Left renal cortex interstitium (tissue), 4 donors: Measurements from ENCODE around the gene RMI2. TPM values are rescaled to one million over a fixed set of nuclear protein-coding genes. Genes with fewer than 3 reads are reported as not detected.

Experiments used
- DNase-seq, 4 donors: peaks; one replicate each; pipeline ENCODE4 v3.0.0-alpha.2; 2013; ENCODE audit warnings: low read depth in 4 of 4, low spot score in 2 of 4, missing footprints in 1 of 4
- polyA plus RNA-seq, 4 donors: library from polyadenylated mRNA; unstranded; fragments of 120-200 nt; gene quantifications; one replicate each; pipeline ENCODE4 v1.2.1, GENCODE V29; 2013; ENCODE audit not compliant: insufficient read length in 4 of 4

The RMI2 gene
- polyA plus RNA-seq, 4 donors, result 22.3 to 33.6 (median 25.9) TPM

- no peak for DNase-seq
Observed at GRCh38 chr16:11379420-11379819, 34.2 kb downstream of the RMI2 start.

GRCh38 chr16:11380836-11381235 is 35.6 kb downstream of the RMI2 start:
- no peak for DNase-seq

DNA sequence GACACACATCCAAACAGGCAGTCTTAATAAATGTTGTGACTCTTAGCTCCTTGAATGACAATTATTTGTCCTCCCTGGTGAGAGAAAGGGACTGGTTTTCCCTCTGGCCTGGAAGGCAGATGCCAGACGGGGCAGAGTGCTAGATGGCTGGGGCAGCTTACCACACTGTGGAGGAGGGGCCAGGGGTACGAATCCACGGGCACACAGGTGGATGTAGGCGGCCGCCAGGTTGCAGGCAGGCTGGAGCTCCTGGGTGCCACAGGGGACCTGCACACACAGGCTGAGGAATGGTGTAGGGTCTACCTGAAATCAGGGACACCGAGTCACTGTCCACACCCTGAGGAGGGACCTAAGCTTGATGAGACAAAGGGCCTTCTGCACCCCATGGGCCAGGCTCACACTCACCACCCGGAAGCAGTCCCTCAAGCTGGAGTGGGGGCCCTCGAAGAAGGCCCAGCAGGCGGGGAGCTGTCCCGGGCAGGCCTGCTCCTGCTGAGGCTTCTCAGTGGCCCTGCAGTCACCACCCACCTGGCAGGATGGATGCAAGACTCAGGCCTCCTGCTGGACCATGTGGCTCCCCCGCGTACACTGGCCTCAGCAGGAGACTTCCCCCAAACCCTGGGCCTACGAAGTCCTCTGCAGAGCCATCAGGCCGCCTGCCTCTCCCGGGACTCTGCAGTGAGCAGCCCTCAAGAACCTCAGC is 38.4 kb downstream of the RMI2 start:
- no peak for DNase-seq

DNA sequence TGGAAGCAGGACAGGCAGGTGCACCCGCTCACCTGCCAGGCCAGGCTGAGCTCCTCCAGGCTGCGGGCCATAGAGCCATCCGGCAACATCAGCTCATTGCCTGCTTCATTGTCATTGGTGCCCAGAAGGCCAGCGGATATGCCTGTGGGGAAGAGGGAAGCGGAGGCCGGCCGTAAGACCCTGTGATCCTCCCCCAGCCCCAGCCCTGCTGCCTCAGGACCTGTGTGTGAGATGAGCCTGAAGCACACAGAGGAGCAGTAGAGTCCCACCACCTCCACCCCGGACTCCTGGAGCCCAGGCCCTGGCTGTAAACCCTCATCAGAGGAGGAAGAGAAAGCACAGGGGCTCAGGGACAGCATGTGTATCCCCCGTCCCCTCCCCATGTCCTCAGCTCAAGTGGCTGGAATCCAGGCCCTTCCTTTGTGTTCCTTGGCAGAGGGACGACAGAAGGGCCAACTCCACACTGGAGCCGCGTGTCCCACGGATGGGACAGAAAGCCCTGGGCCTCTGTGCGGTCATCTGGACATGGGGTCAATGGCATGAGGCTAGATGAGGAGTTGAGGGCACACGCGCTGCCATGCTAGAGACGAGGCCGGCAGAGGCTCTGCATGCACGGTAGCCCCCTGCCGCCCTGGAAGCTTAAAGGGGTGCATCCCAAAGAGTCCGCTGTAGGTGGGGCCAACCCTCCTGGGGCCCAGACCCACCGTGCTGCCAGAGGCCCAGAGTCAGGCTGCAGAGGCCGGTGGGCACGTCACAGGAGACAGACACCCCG is 39.1 kb downstream of the RMI2 start:
- DNase-seq, result no peak

DNA sequence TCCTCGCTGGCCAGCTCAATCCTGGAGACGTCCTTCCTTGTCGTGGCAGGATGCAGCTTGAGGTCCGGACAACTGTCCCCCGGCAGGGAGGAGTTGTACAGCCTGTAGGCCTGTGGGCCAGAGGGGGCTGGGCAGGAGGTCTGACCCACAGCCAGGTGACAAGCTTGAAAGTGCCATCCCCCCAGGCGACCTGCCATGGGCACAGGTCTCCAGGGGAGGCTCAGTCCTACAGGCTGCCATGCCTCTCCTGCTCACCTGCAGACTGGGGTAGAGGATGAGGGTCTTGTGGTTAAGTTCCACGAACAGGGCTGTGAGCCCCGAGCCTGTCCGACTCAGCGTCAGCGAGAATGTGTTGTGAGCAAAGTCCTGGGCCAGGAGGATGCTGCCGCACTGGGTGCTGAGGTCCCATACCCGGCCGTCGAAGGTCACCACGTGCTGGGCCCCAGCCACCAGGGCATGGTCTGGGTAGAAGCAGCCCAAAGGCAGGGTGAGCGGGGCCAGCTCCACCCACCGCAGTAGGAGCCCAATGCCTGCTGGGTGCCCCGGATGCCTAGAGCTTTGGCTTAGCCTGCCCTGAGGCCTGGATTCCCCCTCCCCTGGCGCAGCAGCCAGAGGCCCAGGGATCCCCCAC is 39.8 kb downstream of the RMI2 start:
- no peak for DNase-seq

DNA sequence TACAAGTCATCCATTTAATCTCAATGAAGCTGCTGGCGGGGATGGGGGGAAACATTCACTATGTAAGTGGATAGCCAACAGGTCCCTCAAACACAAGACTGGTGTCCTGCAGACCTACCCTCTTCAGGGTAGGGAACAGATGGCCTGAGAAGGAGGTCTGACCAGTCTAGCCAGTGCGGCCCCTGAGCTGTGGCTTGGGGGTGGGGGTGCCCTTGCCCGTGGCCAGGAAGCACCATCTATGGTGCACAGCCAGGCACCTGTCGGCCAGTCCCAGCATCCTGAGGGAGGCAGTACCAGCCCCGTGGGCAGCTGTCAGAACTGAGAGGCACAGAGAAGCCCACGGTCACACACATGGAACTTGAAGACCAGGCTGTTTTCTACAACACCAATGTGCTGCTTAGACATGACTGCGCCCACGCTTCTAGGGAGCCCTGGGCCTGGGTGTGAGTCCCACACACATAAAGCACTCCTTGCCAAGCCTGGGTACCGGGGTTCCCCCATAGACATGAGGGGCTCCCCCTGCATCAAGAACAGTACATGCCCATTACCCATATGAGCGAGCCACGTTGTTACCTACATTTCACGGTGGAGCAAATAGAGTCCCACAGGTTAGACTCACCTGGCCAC is 40.9 kb downstream of the RMI2 start:
- DNase-seq, result no peak

GRCh38 chr16:11386791-11387546 is 41.7 kb downstream of the RMI2 start:
- no peak for DNase-seq

DNA sequence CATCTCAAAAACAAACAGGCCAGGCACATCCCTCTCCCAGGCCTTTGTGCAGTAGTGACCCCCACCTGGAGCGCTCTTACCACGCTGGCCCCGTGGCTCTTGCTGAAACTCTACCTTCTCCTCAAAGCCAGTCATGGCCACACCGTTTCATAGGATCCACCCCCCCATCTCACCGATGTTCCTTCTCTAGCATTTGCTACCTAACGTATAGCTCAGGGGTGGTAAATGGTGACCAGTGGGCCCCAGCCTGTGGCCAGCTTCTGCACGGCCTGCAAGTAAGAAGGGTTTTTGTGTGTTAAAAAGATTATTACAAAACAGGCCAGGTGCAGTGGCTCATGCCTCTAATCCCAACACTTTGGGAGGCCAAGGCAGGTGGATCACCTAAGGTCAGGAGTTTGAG is 43.8 kb downstream of the RMI2 start:
- DNase-seq, result no peak

DNA sequence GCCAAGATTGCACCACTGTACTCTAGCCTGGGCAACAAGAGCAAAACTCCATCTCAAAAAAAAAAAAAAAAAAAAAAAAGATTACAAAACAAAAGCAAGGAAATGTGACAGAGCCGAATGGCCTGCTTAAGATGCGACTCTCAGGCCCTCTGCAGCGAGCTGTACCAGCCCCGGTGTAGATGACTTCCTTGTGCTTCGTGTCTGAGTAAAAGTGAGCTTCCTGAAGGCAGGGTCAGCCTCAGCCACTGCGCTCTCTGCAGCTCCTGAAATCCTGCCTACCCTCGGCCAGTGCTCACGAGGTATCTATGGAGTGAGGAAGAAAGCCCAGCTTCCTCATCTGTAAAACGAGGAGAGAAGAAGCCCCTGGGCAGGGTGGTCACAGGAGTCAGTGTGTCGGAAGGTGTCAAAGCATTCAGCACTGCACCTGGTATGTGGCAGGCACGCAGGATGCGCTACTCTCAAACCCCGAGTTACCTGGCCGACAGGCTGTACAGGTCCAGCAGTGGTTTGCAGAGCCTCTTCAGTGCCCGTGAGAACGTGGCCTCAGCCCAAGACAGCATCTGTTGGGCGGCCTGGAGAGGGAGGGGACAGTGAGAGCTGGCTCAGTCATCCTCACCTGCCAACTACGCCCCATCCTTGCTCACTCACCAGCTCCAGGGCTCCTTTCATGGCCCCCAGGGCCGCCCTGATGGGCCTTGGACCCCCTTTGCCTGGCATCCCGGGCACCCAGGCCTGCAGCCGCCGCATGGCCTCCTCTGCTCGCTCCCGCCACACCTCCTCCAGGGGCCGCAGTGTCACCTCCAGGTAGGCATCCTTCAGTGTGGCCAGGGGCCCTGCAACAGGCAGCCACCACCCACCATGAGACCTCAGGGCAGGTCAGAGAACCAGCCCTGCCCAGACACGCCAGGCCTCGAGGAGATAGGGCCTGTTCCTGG is 44.6 kb downstream of the RMI2 start:
- DNase-seq, result no peak

DNA sequence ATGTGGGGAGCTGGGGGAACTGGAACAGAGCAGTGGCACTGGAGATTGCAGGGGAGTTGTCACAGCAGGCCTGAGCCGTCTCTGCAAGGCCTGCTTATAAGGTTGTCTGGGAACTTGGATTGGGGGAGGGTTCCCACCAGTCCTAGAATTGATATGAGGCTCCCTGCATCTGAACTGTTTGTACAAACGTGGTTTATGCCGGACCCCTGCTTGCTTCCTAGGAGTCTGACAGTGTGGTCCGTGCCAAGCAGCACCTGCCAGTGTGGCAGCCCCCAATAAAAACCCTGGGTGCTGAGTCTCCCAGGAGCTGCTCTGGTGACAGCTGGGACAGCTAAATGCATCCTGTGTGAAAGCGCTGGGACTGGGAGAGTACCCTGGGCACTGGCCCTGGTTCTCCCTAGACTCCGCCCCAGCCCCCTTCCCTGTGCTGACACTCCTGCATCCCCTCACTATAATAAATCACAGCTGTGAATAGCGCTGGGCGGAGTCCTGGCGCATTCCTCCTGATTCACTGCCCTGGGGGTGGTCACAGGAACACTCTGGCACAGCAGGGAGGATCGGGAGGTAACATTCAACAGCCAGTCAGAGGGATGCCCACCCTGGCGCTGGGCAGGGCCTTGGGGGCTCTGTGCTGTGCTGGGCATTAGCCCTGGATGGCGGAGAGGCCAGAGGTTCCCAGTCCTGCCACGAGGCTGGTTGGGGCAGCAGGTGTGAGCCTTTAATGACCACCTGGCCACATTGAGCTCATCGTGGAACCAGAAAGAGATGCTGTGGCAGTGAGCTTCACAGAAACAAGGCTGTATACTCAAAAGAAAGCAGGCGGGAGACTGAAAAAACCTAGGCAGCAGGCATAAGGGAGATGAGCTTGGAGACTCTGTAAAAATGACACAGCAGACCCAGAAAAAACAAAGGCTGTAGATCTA is 45.6 kb downstream of the RMI2 start:
- no peak for DNase-seq

GRCh38 chr16:11391576-11391975 is 46.3 kb downstream of the RMI2 start:
- no peak for DNase-seq

DNA sequence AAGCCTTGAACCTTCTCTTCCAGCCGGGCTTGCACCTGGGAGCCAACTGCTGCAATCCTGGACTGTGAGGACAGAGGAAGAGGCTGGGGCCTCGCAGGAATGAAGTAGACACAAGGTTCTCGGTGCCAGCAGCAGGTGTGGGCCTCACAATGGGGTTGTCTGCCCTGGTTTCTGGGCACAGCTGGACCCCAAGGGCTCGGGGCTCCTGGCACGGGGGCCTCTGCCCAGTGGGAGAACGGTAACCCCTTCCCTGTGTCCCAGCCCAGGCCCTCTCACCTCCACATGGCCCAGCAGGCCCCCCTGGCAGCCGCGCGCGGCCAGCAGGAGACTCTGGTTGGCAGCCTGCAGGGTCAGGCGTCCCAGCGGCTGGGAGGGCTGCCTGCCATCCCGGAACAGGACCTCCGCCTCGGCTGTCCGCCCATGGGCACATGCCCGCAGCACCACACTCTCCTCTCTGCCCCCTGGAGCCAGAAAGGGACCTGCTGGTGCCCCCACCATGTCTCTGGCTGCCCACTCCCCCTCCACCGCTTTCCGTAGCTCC is 46.9 kb downstream of the RMI2 start:
- DNase-seq, result no peak

DNA sequence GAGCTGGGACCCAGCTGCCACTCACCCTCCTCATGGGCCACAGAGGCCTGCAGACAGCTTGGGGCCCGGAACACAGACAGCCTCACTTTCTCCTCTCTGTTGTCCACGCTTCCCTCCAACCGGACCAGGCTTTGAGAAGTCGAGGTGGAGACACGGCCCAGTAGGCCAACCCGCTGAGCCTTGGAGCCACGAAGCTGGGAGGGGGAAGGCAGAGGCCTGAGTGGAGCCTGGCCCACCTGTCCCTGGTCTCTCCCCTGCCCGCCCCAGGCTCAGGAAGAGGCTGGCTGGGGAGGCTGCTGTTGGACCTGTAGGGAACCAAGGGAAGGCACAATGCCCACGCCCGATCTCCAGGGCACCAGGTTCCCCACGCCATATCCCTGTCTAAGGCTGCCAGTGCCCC is 48.1 kb downstream of the RMI2 start:
- DNase-seq, result no peak

GRCh38 chr16:11393861-11394592 is 48.8 kb downstream of the RMI2 start:
- DNase-seq, result no peak

- no peak for DNase-seq
Observed at GRCh38 chr16:11394593-11394960, 49.3 kb downstream of the RMI2 start.

GRCh38 chr16:11395008-11395948 is 50.0 kb downstream of the RMI2 start:
- DNase-seq, result no peak

DNA sequence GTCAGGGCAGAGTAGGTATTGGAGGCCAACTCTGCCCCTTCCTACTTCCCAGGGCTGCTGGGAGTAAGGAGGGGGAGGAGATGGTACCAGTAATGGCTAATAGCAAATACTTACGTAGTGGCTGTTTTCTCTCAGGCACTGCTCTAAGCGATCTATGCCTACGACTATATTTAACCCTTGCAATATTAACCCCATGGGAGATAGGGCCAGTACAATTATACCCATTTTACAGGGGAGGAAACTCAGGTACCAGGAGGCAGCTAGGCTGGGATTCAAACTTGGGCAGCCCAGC is 50.6 kb downstream of the RMI2 start:
- DNase-seq, result no peak
